GM21447 (cell line): ENCODE results near the gene MRPL50.

ENCODE experiments used
- ATAC-seq: cut with Tn5 transposase; IDR thresholded peaks from one replicate; pipeline ENCODE4 v1.9.1; 2021; ENCODE audit not compliant: unreplicated experiment

The MRPL50 gene

DNA sequence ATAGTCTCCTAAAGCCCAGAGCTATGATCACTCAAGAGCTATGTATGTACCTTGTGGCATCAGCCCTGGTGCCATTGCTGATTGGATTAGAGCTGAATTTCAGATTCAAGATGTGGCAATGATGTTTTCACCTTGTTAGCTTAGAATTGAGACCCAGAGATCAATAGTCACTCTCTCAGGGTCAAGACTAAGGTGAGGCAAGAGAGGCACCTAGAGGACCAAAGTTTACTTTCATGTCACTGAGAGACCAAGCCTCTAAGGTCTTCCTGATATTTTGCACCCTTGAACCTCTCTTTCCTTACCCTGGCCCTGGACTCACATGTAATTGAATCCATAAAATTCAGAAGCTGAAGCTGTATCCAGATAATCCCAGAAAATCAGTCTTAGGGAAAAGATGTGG, 56.5 kb downstream of the MRPL50 start:
- no peak for ATAC-seq
